GM12892 (cell line): ENCODE measurements around the gene LYZL4.

ENCODE experiments used
- DNase-seq: peaks from one replicate; pipeline ENCODE4 v3.0.0; 2011; ENCODE audit not compliant: insufficient read length
- FAIRE-seq: peaks from 2 replicates; lab custom pipeline; 2011; peaks lifted over from hg19 to GRCh38; lab: Jason Lieb, UNC
- POLR2A ChIP-seq: IDR thresholded peaks from 2 replicates; pipeline ENCODE4 v1.6.1; 2011; ENCODE audit warnings: low read depth, low read length, control low read depth
- POLR2AphosphoS5 ChIP-seq: IDR thresholded peaks from 2 replicates; pipeline ENCODE4 v1.6.1; 2011; ENCODE audit warnings: low read depth, low read length, control low read depth
- TAF1 ChIP-seq: IDR thresholded peaks from 2 replicates; pipeline ENCODE4 v1.6.1; 2011; ENCODE audit warnings: low read depth, mild to moderate bottlenecking, control low read depth, low read length, borderline replicate concordance

The LYZL4 gene

DNA sequence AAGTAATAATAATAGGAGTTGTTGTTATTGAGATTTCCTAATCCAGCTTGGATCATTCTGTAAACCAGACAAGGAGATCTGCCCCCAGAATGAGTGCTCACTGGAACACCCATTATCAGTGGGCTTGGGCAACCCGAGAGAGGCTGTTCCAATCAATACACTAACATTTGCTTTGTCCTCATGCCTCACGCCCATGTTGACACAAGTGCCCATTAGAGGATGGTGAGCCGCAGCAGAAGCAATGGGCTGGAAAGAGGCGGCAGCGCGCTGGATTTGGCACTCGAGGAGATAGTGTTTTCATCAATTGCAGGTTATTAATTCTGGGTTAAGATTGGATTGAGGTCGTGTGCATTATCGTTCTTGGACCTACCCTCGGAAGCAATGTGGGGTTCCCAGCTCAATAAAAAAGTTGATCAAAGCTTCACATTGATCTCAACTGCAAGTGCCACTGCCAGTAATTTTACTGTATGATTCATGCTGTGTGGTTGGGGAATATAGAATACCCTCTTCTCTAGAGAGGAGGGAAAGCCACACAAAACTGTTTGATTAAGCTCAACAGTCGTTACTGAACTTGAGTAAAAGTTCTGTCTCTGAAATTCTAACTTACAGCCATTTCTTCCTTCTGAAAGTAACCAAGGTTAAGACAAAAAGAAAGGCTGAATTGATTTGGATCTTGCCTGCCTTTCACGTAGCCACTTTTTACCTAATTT is 15.7 kb downstream of the LYZL4 start:
- FAIRE-seq (no peak), DNase-seq (no peak)
- TF ChIP-seq POLR2AphosphoS5 = no peak
- TF ChIP-seq POLR2A = no peak
- no peak for TF ChIP-seq TAF1

GRCh38 chr3:42387802-42388651 is 22.4 kb downstream of the LYZL4 start:
- DNase-seq (no peak), FAIRE-seq (no peak)
- no peak for TF ChIP-seq POLR2A
- no peak for TF ChIP-seq TAF1

DNA sequence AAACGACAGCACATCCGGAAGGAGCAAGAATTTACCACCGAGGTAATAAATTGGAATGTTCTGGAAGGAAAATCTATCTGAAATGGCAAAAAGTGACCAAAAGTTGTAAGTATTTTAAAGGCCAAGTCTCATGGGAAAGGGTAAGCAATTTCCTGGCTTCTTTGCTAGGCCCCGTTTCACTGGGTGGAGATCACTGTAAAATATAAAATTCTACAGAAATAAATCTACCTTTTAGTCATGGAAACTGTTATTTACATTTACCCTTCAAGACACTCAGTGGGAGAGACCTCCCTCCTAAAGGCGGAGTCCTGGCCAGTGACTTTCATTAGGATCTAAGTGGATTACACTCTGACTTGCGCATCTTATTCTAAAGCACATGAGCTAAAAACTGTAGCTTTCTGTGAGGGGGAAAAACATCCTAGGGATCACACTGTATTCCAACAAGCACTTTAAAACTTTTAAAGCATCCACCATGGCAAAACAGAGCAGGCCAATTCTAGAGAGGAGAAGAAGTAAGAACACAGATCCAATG is 28.8 kb downstream of the LYZL4 start:
- TF ChIP-seq POLR2A = no peak
- FAIRE-seq (no peak), DNase-seq (no peak)

DNA sequence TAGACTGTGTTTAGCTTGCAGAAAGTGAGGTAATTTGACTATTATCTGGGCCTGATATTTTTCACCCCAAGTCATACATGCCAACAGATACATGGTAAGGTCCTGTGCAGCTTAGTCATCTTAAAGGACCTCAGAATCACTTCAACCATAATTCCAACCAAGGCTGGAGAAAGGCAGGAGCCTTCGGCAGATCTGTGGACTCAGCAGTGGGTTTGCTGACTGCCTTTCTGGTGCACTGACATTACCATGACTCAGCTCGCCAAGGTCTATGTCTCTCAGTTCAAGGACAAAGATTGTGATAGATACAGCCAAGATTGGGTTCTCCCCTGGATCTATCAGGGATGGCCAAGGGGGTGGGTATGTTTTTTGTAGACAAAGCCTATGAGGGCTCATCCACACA is 32.7 kb downstream of the LYZL4 start:
- FAIRE-seq = no peak
- no peak for DNase-seq
- no peak for TF ChIP-seq TAF1
- TF ChIP-seq POLR2AphosphoS5 = no peak
- no peak for TF ChIP-seq POLR2A

GRCh38 chr3:42376344-42376798 is 34.0 kb downstream of the LYZL4 start:
- DNase-seq (no peak), FAIRE-seq (no peak)
- no peak for TF ChIP-seq POLR2AphosphoS5
- TF ChIP-seq TAF1 = no peak
- no peak for TF ChIP-seq POLR2A

GRCh38 chr3:42375121-42375800 is 35.1 kb downstream of the LYZL4 start:
- FAIRE-seq (no peak), DNase-seq (no peak)
- TF ChIP-seq POLR2AphosphoS5 = no peak
- TF ChIP-seq POLR2A = no peak
- no peak for TF ChIP-seq TAF1

GRCh38 chr3:42371776-42372175 is 38.6 kb downstream of the LYZL4 start:
- TF ChIP-seq TAF1 (no peak), POLR2AphosphoS5 (no peak), POLR2A (no peak)
- FAIRE-seq (no peak), DNase-seq (no peak)

- DNase-seq = no peak
- FAIRE-seq = no peak
- no peak for TF ChIP-seq POLR2A
- no peak for TF ChIP-seq TAF1
- TF ChIP-seq POLR2AphosphoS5 = no peak
Measured at GRCh38 chr3:42369832-42370231, 40.6 kb downstream of the LYZL4 start.

DNA sequence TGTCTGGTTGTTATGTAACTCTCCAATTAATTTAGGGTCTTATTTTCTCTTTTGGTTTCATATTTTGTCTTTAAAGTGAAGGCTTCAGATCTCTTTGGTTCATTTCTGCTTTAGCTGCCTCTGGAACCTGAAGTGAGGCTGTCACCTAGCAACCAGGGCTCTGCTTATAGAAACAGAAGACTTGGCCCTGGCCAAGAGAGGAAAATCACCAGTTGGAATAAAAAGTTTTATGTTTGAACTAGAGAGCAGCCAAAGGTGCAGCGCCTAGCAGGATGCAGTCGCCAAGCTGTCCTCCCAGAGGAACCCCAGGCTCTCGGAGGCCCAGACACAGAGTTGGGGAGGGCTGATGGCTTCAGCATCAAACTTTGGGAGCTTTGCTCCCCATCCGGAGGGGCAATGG is 41.1 kb downstream of the LYZL4 start:
- DNase-seq = no peak
- TF ChIP-seq POLR2A (no peak), TAF1 (no peak), POLR2AphosphoS5 (no peak)
- FAIRE-seq = no peak

DNA sequence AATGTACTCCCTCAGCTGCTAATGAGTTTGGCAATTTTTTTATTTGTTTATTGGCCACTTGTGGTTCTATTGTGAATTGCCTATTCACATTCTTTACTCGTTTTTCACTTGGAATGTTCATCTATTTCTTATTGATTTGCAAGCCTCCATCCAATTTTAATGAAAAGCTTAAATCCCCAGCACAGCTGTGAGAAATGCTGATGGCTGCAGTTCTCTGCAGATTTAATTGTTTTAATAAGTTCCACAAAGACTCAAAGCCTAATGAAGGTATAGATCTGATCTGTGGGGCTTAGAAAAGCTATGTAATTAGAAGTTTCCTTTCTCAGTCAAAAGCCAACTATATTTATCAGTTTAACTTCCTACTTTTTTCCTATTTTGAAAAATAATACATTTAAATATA is 41.5 kb downstream of the LYZL4 start:
- DNase-seq = no peak
- no peak for FAIRE-seq

DNA sequence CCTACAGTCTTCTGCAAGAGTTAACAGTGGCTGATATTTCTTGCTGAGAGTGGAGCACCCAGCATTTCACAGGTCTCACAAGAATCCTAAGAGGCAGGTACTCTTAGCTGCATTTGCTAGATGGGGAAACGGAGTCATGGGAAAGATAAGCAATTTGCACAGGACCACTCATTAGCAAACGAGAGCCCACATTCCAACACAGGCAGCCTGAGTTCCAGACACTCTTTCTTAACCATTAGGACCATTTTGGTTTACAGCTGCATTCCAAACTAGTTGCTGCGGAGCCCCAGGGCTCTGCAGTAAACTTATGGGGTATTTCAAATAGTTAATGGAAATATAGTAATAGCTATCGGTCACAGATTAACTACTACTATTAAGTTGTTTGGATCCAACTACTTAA is 42.5 kb downstream of the LYZL4 start:
- no peak for TF ChIP-seq POLR2A
- no peak for TF ChIP-seq POLR2AphosphoS5
- no peak for TF ChIP-seq TAF1
- DNase-seq (no peak), FAIRE-seq (no peak)

More for the DNA sequence above, 41.5 kb downstream of the LYZL4 start:
- no peak for TF ChIP-seq TAF1
- TF ChIP-seq POLR2A = no peak
- TF ChIP-seq POLR2AphosphoS5 = no peak
